Activated T-helper 2 cell treated with anti-CD3 and anti-CD28 coated beads, Interferon-gamma antibody, Interleukin-2, Interleukin-4, amounts not matched to agents 10 μg/mL and 5 μg/mL and 100 μg/mL, durations not matched to agents 14 hours and 24 hours and 36 hours (primary cell): ENCODE data around the gene GRB10. TPM values are rescaled to one million over a fixed set of nuclear protein-coding genes. Genes with fewer than 3 reads are reported as not detected.

Experiments used
- DNase-seq: peaks from one replicate; pipeline ENCODE4 v3.0.0; 2021; ENCODE audit warnings: low spot score
- H3K27ac Mint-ChIP-seq: one replicate; pipeline ENCODE4 v1.8.0; 2021; ENCODE audit warnings: mixed read lengths
- H3K27me3 Mint-ChIP-seq: one replicate; pipeline ENCODE4 v1.8.0; 2021; ENCODE audit warnings: low read depth, mixed read lengths
- H3K36me3 Mint-ChIP-seq: one replicate; pipeline ENCODE4 v1.8.0; 2021; ENCODE audit warnings: low read depth, mixed read lengths
- H3K4me1 Mint-ChIP-seq: one replicate; pipeline ENCODE4 v1.8.0; 2021; ENCODE audit warnings: low read depth, mixed read lengths
- H3K4me3 Mint-ChIP-seq: one replicate; pipeline ENCODE4 v1.8.0; 2021; ENCODE audit warnings: low read depth, mild to moderate bottlenecking, moderate library complexity, mixed read lengths
- H3K9me3 Mint-ChIP-seq: one replicate; pipeline ENCODE4 v1.8.0; 2021; ENCODE audit warnings: mixed read lengths
- intact Hi-C: fragments of 100-400 bp; cut with micrococcal nuclease; formaldehyde crosslinking; loops from one replicate; pipeline ENCODE4 v1.15.1; 2023
- total RNA-seq: library from RNA; stranded (reverse); gene quantifications from 2 replicates; pipeline ENCODE4 v1.2.3, GENCODE V29; 2022

GRB10 gene
- total RNA-seq, 1 donor from 2014 or later = 2.3 TPM

GRCh38 chr7:50704844-50705243 lies 77.9 kb downstream of the GRB10 start:
- Mint-ChIP-seq H3K4me1 (peaks cover 2% of the 10 kb centered on the region), H3K36me3 (no peaks in the 10 kb centered on the region), H3K9me3 (no peaks in the 10 kb centered on the region), H3K27ac (no peak overlapping the region), H3K4me3 (no peak overlapping the region), H3K27me3 (peaks cover 8% of the 10 kb centered on the region)
- intact Hi-C loops = no loop called here
- no peak for DNase-seq

- H3K27ac Mint-ChIP-seq = no peak overlapping the region
- no peak for DNase-seq
- peaks cover 8% of the 10 kb centered on the region for H3K27me3 Mint-ChIP-seq
- no peaks in the 10 kb centered on the region for H3K36me3 Mint-ChIP-seq
- H3K4me1 Mint-ChIP-seq = peaks cover 2% of the 10 kb centered on the region
- intact Hi-C loops = no loop called here
- H3K9me3 Mint-ChIP-seq = no peaks in the 10 kb centered on the region
- no peak overlapping the region for H3K4me3 Mint-ChIP-seq
Measured at GRCh38 chr7:50703654-50704053, 79.0 kb downstream of the GRB10 start.

- DNase-seq = no peak
- no peaks in the 10 kb centered on the region for H3K9me3 Mint-ChIP-seq
- H3K4me1 Mint-ChIP-seq = peaks cover 8% of the 10 kb centered on the region
- intact Hi-C loops = loop anchor here (5.0 kb wide), 2 partner anchors 368 to 443 kb away; no protein-coding TSS in a partner anchor
- no peak overlapping the region for H3K4me3 Mint-ChIP-seq
- H3K36me3 Mint-ChIP-seq = no peaks in the 10 kb centered on the region
- peaks cover 12% of the 10 kb centered on the region for H3K27me3 Mint-ChIP-seq
- H3K27ac Mint-ChIP-seq = no peak overlapping the region
Measured at GRCh38 chr7:50699143-50699542, 83.6 kb downstream of the GRB10 start.

- H3K36me3 Mint-ChIP-seq = no peaks in the 10 kb centered on the region
- H3K4me1 Mint-ChIP-seq = peaks cover 8% of the 10 kb centered on the region
- no peaks in the 10 kb centered on the region for H3K9me3 Mint-ChIP-seq
- no peak overlapping the region for H3K27ac Mint-ChIP-seq
- DNase-seq = no peak
- intact Hi-C loops = loop anchor here (5.0 kb wide), 2 partner anchors 370 to 445 kb away; no protein-coding TSS in a partner anchor
- H3K4me3 Mint-ChIP-seq = no peak overlapping the region
- peaks cover 13% of the 10 kb centered on the region for H3K27me3 Mint-ChIP-seq
Measured at GRCh38 chr7:50697748-50698147, 84.9 kb downstream of the GRB10 start.

- H3K27ac Mint-ChIP-seq = no peak overlapping the region
- no peak for DNase-seq
- no peaks in the 10 kb centered on the region for H3K36me3 Mint-ChIP-seq
- H3K9me3 Mint-ChIP-seq = no peaks in the 10 kb centered on the region
- H3K27me3 Mint-ChIP-seq = peaks cover 13% of the 10 kb centered on the region
- H3K4me1 Mint-ChIP-seq = peaks cover 8% of the 10 kb centered on the region
- no peak overlapping the region for H3K4me3 Mint-ChIP-seq
- intact Hi-C loops = loop anchor here (5.0 kb wide), 2 partner anchors 370 to 445 kb away; no protein-coding TSS in a partner anchor
Measured at GRCh38 chr7:50696810-50697582, 85.7 kb downstream of the GRB10 start.

- intact Hi-C loops = loop anchor here (5.0 kb wide), 2 partner anchors 372 to 447 kb away; no protein-coding TSS in a partner anchor
Measured at GRCh38 chr7:50695026-50695425, 87.7 kb downstream of the GRB10 start.

GRCh38 chr7:50693455-50694130 lies 89.1 kb downstream of the GRB10 start:
- no peak overlapping the region for H3K27ac Mint-ChIP-seq
- H3K4me3 Mint-ChIP-seq = no peak overlapping the region
- no peaks in the 10 kb centered on the region for H3K9me3 Mint-ChIP-seq
- H3K4me1 Mint-ChIP-seq = peaks cover 7% of the 10 kb centered on the region
- H3K36me3 Mint-ChIP-seq = no peaks in the 10 kb centered on the region
- H3K27me3 Mint-ChIP-seq = peaks cover 6% of the 10 kb centered on the region
- intact Hi-C loops = no loop called here
- no peak for DNase-seq

More at GRCh38 chr7:50695026-50695425, 87.7 kb downstream of the GRB10 start:
- no peak for DNase-seq
- no peak overlapping the region for H3K27ac Mint-ChIP-seq
- peaks cover 6% of the 10 kb centered on the region for H3K27me3 Mint-ChIP-seq
- peaks cover 7% of the 10 kb centered on the region for H3K4me1 Mint-ChIP-seq
- no peaks in the 10 kb centered on the region for H3K9me3 Mint-ChIP-seq
- no peak overlapping the region for H3K4me3 Mint-ChIP-seq
- H3K36me3 Mint-ChIP-seq = no peaks in the 10 kb centered on the region

- Mint-ChIP-seq H3K36me3 (no peaks in the 10 kb centered on the region), H3K9me3 (no peaks in the 10 kb centered on the region), H3K4me1 (no peaks in the 10 kb centered on the region), H3K4me3 (no peak overlapping the region), H3K27ac (no peak overlapping the region), H3K27me3 (peaks cover 12% of the 10 kb centered on the region)
- intact Hi-C loops = no loop called here
- no peak for DNase-seq
Measured at GRCh38 chr7:50690541-50691011, 92.1 kb downstream of the GRB10 start.

GRCh38 chr7:50688226-50688590 lies 94.5 kb downstream of the GRB10 start:
- H3K9me3 Mint-ChIP-seq = no peaks in the 10 kb centered on the region
- intact Hi-C loops = no loop called here
- H3K4me3 Mint-ChIP-seq = no peak overlapping the region
- no peaks in the 10 kb centered on the region for H3K4me1 Mint-ChIP-seq
- no peaks in the 10 kb centered on the region for H3K36me3 Mint-ChIP-seq
- no peak overlapping the region for H3K27ac Mint-ChIP-seq
- DNase-seq = no peak
- peaks cover 14% of the 10 kb centered on the region for H3K27me3 Mint-ChIP-seq

- Mint-ChIP-seq H3K4me1 (no peaks in the 10 kb centered on the region), H3K4me3 (no peak overlapping the region), H3K27me3 (peaks cover 14% of the 10 kb centered on the region), H3K9me3 (no peaks in the 10 kb centered on the region), H3K36me3 (no peaks in the 10 kb centered on the region), H3K27ac (no peak overlapping the region)
- intact Hi-C loops = no loop called here
- no peak for DNase-seq
Measured at GRCh38 chr7:50687575-50688225, 95.0 kb downstream of the GRB10 start.

- Mint-ChIP-seq H3K4me3 (no peak overlapping the region), H3K9me3 (no peaks in the 10 kb centered on the region), H3K36me3 (no peaks in the 10 kb centered on the region), H3K4me1 (no peaks in the 10 kb centered on the region), H3K27ac (no peak overlapping the region), H3K27me3 (peaks cover 17% of the 10 kb centered on the region)
- intact Hi-C loops = no loop called here
- no peak for DNase-seq
Measured at GRCh38 chr7:50687096-50687495, 95.6 kb downstream of the GRB10 start.

GRCh38 chr7:50685135-50686065 lies 97.3 kb downstream of the GRB10 start:
- no peaks in the 10 kb centered on the region for H3K4me1 Mint-ChIP-seq
- no peak for DNase-seq
- H3K4me3 Mint-ChIP-seq = no peak overlapping the region
- H3K9me3 Mint-ChIP-seq = no peaks in the 10 kb centered on the region
- no peak overlapping the region for H3K27ac Mint-ChIP-seq
- intact Hi-C loops = no loop called here
- H3K36me3 Mint-ChIP-seq = no peaks in the 10 kb centered on the region
- peaks cover 21% of the 10 kb centered on the region for H3K27me3 Mint-ChIP-seq
